ENCODE measurements around the gene CFDP1.
"Not testable (repeated sequence)": the region's sequence is repeated elsewhere in the genome, so short reads cannot be mapped to it uniquely, and the experiment has no call there.

- TF ChIP-seq, protein P1, sequence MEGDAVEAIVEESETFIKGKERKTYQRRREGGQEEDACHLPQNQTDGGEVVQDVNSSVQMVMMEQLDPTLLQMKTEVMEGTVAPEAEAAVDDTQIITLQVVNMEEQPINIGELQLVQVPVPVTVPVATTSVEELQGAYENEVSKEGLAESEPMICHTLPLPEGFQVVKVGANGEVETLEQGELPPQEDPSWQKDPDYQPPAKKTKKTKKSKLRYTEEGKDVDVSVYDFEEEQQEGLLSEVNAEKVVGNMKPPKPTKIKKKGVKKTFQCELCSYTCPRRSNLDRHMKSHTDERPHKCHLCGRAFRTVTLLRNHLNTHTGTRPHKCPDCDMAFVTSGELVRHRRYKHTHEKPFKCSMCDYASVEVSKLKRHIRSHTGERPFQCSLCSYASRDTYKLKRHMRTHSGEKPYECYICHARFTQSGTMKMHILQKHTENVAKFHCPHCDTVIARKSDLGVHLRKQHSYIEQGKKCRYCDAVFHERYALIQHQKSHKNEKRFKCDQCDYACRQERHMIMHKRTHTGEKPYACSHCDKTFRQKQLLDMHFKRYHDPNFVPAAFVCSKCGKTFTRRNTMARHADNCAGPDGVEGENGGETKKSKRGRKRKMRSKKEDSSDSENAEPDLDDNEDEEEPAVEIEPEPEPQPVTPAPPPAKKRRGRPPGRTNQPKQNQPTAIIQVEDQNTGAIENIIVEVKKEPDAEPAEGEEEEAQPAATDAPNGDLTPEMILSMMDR (IDR thresholded peaks at IDR 0.05; ENCODE audit: borderline replicate concordance, extremely low read depth, low read length, poor library complexity, severe bottlenecking) = not testable (repeated sequence)
- not testable (repeated sequence) for TF ChIP-seq EZH2 (IDR thresholded peaks at IDR 0.05; ENCODE audit: borderline replicate concordance, low read depth, low read length, severe bottlenecking)
Observed at GRCh38 chr16:75463389-75464121, 30.3 kb upstream of the CFDP1 start.
